ENCODE results near the gene CDT1. TPM values are rescaled to one million over a fixed set of nuclear protein-coding genes. Genes with fewer than 3 reads are reported as not detected.

CDT1 gene
- total RNA-seq, 1 experiment from 2014 or later = 74.1 TPM

- Mint-ChIP-seq H3K4me1 (peaks cover 2 to 13% of the 10 kb centered on the region in 2 experiments), H3K9me3 (no peaks in the 10 kb centered on the region), H3K27me3 (ENCODE audit: low read depth) (no peaks in the 10 kb centered on the region; the same call in 1 of the 2 replicates), H3K27ac (no peak overlapping the region; a peak in 2 of 7 replicates), H3K36me3 (ENCODE audit: insufficient read depth in 1 of 3, low read depth in 3 of 3) (peaks cover 17 to 55% (median 54%) of the 10 kb centered on the region in 3 experiments), H3K4me3 (no peak overlapping the region; a peak in 1 of 5 replicates)
- no CpG with 5 or more reads among the region's 27 CpGs for WGBS (ENCODE audit: extremely low coverage, insufficient read length, low lambda C conversion rate)
- H3K79me1 ChIP-seq (ENCODE audit: insufficient read depth, low read depth, low read length, poor library complexity, severe bottlenecking) = peaks cover 6% of the 10 kb centered on the region
- H3K14ac ChIP-seq (ENCODE audit: insufficient read depth, low read length) = no peak overlapping the region
- peaks cover 3% of the 10 kb centered on the region for H4K20me1 ChIP-seq (ENCODE audit: control insufficient read depth, insufficient read depth, insufficient read length)
- no peak overlapping the region for H2AK5ac ChIP-seq (ENCODE audit: insufficient read length, low read length)
- H3K23me2 ChIP-seq (ENCODE audit: insufficient read length, low read depth, low read length, poor library complexity, severe bottlenecking) = peaks cover 21% of the 10 kb centered on the region
- no peaks in the 10 kb centered on the region for H3K9me3 ChIP-seq (ENCODE audit: control insufficient read depth, low read depth, low read length)
- H4K8ac ChIP-seq (replicated peaks; ENCODE audit: insufficient read length, low read depth, low read length) = no peak overlapping the region
- no peak overlapping the region for H3K27ac ChIP-seq (ENCODE audit: insufficient read length, low read depth, low read length)
- no peak overlapping the region for H3K56ac ChIP-seq (ENCODE audit: insufficient read length, low read depth, low read length)
- no peak overlapping the region for H2BK20ac ChIP-seq (ENCODE audit: low read depth, low read length, poor library complexity, severe bottlenecking)
- no peak overlapping the region for H2BK120ac ChIP-seq (ENCODE audit: low read depth, low read length, poor library complexity, severe bottlenecking)
- H2BK12ac ChIP-seq (ENCODE audit: insufficient read length, low read depth, low read length) = no peak overlapping the region
- H3K9ac ChIP-seq (ENCODE audit: extremely low read depth, insufficient read length, low read length) = no peak overlapping the region
- H4K5ac ChIP-seq (ENCODE audit: insufficient read length, low read depth, low read length) = no peak overlapping the region
- H3T11ph ChIP-seq (ENCODE audit: low read length) = no peak overlapping the region
- DNase-seq = no peak
- H3K27me3 ChIP-seq (ENCODE audit: insufficient read depth, low read length) = no peaks in the 10 kb centered on the region
- no peak overlapping the region for H3K18ac ChIP-seq (ENCODE audit: insufficient read length, low read depth, low read length)
- no peak overlapping the region for H2AFZ ChIP-seq (ENCODE audit: low read length)
- no peak overlapping the region for H3K4me2 ChIP-seq (ENCODE audit: insufficient read depth, insufficient read length, low read length)
- H2BK15ac ChIP-seq (ENCODE audit: low read depth, low read length) = no peak overlapping the region
- no peak overlapping the region for H3K23ac ChIP-seq (ENCODE audit: insufficient read length, low read depth, low read length)
- H3K4ac ChIP-seq (ENCODE audit: low read depth, low read length) = no peak overlapping the region
- H3K79me2 ChIP-seq (ENCODE audit: insufficient read depth, low read length) = peaks cover 6% of the 10 kb centered on the region; the same call in 1 of the 2 replicates
- no peak overlapping the region for H4K91ac ChIP-seq (ENCODE audit: insufficient read length, low read depth, low read length)
- H3K4me1 ChIP-seq (ENCODE audit: insufficient read depth, low read length) = no peaks in the 10 kb centered on the region
- no peak overlapping the region for H2BK5ac ChIP-seq (ENCODE audit: insufficient read length, low read length)
- TF ChIP-seq, protein P1, sequence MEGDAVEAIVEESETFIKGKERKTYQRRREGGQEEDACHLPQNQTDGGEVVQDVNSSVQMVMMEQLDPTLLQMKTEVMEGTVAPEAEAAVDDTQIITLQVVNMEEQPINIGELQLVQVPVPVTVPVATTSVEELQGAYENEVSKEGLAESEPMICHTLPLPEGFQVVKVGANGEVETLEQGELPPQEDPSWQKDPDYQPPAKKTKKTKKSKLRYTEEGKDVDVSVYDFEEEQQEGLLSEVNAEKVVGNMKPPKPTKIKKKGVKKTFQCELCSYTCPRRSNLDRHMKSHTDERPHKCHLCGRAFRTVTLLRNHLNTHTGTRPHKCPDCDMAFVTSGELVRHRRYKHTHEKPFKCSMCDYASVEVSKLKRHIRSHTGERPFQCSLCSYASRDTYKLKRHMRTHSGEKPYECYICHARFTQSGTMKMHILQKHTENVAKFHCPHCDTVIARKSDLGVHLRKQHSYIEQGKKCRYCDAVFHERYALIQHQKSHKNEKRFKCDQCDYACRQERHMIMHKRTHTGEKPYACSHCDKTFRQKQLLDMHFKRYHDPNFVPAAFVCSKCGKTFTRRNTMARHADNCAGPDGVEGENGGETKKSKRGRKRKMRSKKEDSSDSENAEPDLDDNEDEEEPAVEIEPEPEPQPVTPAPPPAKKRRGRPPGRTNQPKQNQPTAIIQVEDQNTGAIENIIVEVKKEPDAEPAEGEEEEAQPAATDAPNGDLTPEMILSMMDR (conservative IDR thresholded peaks at IDR 0.05) = no peak
These were observed 3.0 kb downstream of the CDT1 start for GRCh38 chr16:88806491-88807111.

Measured in H9 (cell line).